Stimulated activated CD4-positive, alpha-beta T cell treated with anti-CD3 and anti-CD28 coated beads, TNF-alpha, amount 100 ng/mL, for 48 hours (primary cell): ENCODE data around the gene CLDN15.
"Not testable (repeated sequence)": the region's sequence is repeated elsewhere in the genome, so short reads cannot be mapped to it uniquely, and the experiment has no call there.

Source experiments
- DNase-seq, 3 donors: peaks; one replicate each; pipeline ENCODE4 v3.0.0-alpha.2; 2020; ENCODE audit warnings: low read depth in 3 of 3

The CLDN15 gene

GRCh38 chr7:101200504-101200861 lies 37.1 kb downstream of the CLDN15 start:
- DNase-seq, result no peak

GRCh38 chr7:101199522-101199921 lies 38.1 kb downstream of the CLDN15 start:
- not testable (repeated sequence) for DNase-seq

DNA sequence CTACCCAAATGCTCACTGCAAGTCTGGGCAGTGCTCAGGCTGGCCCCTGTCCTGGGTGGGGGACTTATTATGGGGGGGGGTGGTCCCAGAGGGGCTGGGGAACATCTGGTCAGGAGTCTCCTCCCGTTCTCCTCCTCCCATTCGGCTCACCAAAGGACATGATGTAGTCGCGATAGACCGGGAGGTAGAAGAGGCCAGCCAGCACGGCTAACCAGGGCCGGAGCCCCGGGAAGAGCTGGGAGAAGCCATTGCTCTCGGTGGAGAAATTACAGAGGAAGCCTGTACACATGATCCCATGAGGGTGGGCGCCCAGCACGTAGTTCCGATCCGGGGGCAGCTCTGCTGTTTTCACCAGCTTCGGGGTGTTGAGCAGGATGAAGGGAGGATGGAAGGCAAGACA lies 39.1 kb downstream of the CLDN15 start:
- no peak for DNase-seq

DNA sequence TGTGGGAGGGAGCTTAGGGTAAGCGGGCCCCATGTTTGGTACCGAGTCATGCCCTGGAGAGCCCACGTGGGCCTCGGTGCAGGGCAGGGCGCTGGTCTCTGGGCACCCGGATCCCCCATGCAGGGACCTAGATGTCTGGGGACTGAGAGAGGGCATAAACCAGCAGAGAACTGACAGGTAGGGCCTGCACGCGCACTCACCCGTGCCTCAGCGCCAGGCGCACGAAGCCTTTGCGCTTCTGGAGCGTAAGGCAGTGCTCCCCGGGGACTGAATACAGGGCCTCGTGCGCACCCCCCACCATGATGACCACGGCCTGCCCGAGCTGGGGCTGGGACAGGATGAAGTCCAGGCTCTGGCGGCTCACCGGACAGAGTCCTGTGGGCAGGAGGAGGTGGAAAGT lies 39.6 kb downstream of the CLDN15 start:
- DNase-seq, result no peak

- no peak for DNase-seq
These were observed 41.7 kb downstream of the CLDN15 start for GRCh38 chr7:101195884-101196283.

GRCh38 chr7:101189109-101189508 lies 48.5 kb downstream of the CLDN15 start:
- DNase-seq, result no peak

DNA sequence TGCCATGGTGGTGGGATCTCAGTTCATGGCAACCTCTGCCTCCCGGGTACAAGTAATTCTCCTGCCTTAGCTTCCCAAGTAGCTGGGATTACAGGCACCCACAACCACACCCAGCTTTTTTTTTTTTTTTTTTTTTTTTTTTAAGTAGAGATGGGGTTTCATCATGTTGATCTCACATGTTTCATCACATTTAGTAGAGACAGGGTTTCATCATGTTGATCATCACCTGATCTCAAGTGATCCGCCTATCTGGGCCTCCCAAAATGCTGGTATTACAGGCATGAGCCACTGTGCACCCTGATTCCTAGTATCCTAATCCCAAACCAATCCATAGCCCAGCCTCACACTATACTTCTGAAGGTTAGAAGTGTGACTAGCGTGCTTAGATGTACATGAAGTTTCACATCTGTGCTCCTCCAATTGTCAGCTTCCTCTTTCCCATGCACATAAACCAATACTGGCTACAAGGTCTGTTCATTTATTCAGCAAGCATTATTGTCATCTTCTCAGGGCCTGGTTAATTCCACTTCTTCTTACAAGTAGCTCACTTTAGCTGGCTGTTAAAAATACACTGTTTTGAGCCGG lies 50.7 kb downstream of the CLDN15 start:
- no peak for DNase-seq

- no peak for DNase-seq
These were observed 51.4 kb downstream of the CLDN15 start for GRCh38 chr7:101186194-101186593.

DNA sequence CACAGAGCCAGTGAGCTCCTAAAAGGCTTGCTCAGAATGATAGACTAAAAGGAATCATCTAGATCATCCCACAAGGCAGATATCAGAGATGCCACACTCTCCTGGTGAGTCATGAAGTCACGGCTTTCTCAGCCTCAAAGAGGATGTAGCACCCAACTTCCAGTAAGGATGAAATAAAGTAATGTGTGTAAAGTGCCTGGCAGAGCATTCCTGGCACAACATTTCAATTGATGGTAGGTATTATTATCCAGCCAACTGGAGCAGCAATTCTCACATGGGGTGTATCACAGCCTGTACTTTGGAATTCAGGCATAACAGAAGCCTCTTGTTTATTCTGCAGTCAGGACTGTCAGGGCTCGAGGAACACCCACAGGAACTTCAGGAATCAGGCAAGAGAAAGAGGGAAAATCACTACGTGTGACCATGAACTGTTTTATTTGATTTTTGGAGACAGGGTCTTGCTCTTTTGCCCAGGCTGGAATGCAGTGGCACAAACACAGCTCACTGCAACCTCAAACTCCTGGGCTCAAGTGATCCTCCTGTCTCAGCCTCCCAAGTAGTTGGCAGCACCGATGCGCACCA lies 52.3 kb downstream of the CLDN15 start:
- no peak for DNase-seq
